Measurements from ENCODE around the gene CLIP2.

The CLIP2 gene

DNA sequence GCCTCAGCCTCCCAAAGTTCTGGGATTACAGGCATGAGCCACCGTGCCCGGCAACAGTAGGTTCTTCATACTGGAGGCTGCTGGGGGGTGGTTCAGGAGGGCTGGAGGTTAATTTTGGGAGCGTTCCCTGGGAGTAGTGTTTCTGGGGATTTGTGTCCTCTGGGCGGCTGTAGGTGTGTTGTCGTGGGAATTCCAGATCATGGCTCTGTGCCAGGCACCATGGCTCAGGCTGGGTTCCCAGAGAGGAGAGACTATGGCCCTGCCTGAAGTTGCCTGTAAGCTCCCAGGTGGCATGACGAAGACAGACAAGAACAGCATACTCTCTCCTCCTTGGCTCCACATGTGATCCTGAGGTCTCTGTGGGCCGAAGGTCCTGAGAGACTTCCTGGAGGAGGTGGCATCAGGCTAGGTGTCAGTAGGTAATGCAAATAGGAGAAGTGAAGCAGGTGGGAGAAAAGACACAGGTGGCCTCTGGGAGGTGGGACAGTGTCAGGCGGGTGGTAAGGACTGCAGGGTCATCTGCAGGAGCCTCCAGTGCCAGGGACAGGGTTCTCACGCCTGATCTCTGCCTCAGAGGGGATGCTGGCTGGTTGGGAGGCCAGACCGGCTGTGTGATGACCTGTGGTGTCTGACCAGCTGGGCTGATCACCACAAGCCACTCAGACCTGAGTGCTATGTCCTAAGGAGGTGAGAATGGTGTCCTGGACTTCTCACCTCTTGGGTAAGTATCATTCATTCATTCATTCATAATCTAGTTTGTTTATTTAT lies 18.7 kb downstream of the CLIP2 start:
- TF ChIP-seq SIN3A (IDR thresholded peaks at IDR 0.05; ENCODE audit: borderline replicate concordance, insufficient read depth, low read length), result no peak
- no peak for TF ChIP-seq TAF1 (IDR thresholded peaks at IDR 0.05; ENCODE audit: borderline replicate concordance, insufficient read depth, low read length)
- TF ChIP-seq POLR2AphosphoS5 (IDR thresholded peaks at IDR 0.05; ENCODE audit: low read depth, low read length), result no peak
- TF ChIP-seq FOXP2 (optimal IDR thresholded peaks at IDR 0.05; ENCODE audit: borderline replicate concordance, extremely low read depth, extremely low read length, insufficient read depth), result no peak
- TF ChIP-seq, protein P1, sequence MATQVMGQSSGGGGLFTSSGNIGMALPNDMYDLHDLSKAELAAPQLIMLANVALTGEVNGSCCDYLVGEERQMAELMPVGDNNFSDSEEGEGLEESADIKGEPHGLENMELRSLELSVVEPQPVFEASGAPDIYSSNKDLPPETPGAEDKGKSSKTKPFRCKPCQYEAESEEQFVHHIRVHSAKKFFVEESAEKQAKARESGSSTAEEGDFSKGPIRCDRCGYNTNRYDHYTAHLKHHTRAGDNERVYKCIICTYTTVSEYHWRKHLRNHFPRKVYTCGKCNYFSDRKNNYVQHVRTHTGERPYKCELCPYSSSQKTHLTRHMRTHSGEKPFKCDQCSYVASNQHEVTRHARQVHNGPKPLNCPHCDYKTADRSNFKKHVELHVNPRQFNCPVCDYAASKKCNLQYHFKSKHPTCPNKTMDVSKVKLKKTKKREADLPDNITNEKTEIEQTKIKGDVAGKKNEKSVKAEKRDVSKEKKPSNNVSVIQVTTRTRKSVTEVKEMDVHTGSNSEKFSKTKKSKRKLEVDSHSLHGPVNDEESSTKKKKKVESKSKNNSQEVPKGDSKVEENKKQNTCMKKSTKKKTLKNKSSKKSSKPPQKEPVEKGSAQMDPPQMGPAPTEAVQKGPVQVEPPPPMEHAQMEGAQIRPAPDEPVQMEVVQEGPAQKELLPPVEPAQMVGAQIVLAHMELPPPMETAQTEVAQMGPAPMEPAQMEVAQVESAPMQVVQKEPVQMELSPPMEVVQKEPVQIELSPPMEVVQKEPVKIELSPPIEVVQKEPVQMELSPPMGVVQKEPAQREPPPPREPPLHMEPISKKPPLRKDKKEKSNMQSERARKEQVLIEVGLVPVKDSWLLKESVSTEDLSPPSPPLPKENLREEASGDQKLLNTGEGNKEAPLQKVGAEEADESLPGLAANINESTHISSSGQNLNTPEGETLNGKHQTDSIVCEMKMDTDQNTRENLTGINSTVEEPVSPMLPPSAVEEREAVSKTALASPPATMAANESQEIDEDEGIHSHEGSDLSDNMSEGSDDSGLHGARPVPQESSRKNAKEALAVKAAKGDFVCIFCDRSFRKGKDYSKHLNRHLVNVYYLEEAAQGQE (IDR thresholded peaks at IDR 0.05; ENCODE audit: insufficient read depth in 1 of 2, low read depth in 2 of 2, low read length in 2 of 2), result no peak

DNA sequence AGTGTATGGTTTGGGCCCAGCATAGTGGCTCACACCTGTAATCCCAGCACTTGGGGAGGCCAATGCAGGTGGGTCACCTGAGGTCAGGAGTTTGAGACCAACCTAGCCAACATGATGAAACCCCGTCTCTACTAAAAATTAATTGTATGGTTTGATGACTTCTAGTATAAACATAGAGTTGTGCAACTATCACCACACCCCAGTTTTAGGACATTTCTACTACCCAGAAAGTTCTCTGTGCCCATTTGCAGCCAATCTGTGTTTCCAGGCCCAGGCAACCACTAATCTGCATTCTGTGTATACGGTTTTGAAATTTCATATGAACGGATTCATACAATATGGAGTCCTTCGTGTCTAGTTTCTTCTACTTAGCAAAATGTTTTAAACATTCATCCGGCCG lies 20.0 kb downstream of the CLIP2 start:
- TF ChIP-seq SIN3A (IDR thresholded peaks at IDR 0.05; ENCODE audit: borderline replicate concordance, insufficient read depth, low read length), result no peak
- TF ChIP-seq FOXP2 (optimal IDR thresholded peaks at IDR 0.05; ENCODE audit: borderline replicate concordance, extremely low read depth, extremely low read length, insufficient read depth), result no peak
- TF ChIP-seq, protein P1 (IDR thresholded peaks at IDR 0.05; ENCODE audit: insufficient read depth in 1 of 2, low read depth in 2 of 2, low read length in 2 of 2), result no peak
- no peak for TF ChIP-seq POLR2AphosphoS5 (IDR thresholded peaks at IDR 0.05; ENCODE audit: low read depth, low read length)
- no peak for TF ChIP-seq TAF1 (IDR thresholded peaks at IDR 0.05; ENCODE audit: borderline replicate concordance, insufficient read depth, low read length)

DNA sequence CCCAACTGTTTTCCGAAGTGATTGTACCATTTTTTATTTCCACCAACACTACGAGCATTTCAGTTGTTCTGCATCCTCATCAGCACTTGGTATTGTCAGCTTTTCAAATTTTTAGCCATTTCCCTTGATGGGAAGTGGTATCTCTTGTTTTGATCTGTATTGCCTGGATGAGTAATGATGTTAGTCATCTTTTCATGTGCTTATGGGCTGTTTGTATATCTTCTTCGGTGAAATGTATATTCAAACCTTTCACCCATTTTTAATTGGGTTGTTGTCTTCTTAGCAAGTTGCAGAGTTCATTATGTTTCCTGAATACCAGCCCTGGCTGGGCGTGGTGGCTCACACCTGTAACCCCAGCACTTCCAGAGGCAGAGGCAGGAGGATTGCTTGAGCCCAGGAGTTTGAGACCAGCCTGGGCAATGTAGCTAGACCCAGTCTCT lies 22.1 kb downstream of the CLIP2 start:
- TF ChIP-seq POLR2AphosphoS5 (IDR thresholded peaks at IDR 0.05; ENCODE audit: low read depth, low read length) (no peak), SIN3A (IDR thresholded peaks at IDR 0.05; ENCODE audit: borderline replicate concordance, insufficient read depth, low read length) (no peak), FOXP2 (optimal IDR thresholded peaks at IDR 0.05; ENCODE audit: borderline replicate concordance, extremely low read depth, extremely low read length, insufficient read depth) (no peak), TAF1 (IDR thresholded peaks at IDR 0.05; ENCODE audit: borderline replicate concordance, insufficient read depth, low read length) (no peak)
- TF ChIP-seq, protein P1 (IDR thresholded peaks at IDR 0.05; ENCODE audit: insufficient read depth in 1 of 2, low read depth in 2 of 2, low read length in 2 of 2), result no peak

DNA sequence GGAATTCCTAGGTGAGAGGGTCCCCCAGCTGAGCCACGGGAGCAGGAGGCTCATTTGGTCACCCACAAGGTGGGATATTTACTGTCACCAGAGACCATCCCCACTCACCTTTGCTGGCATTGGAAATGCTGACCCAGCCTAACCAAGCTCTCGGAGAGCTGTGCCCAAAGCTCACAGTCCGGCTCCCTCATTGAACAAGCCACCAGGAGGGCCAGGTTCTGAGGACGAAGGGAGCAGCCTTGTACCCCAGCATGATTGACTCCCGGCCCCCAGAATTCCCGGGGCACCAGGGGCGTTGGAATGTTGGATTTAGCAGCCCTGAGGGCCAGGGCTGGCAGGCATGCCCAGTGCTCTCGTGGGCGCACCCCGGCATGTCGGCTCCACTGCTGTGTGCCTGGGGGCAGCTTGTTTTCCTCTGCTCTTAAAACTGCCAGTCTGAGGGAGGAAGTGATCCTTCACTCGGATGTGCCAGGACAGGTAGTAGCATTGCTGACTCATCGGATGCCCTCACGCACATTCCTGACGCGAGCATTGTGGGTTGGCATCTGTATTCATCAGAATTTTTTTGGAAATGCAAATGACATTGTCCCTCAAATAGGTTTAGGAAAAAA lies 23.3 kb downstream of the CLIP2 start:
- TF ChIP-seq, protein P1 (IDR thresholded peaks at IDR 0.05; ENCODE audit: insufficient read depth in 1 of 2, low read depth in 2 of 2, low read length in 2 of 2), result no peak
- no peak for TF ChIP-seq TAF1 (IDR thresholded peaks at IDR 0.05; ENCODE audit: borderline replicate concordance, insufficient read depth, low read length)
- no peak for TF ChIP-seq FOXP2 (optimal IDR thresholded peaks at IDR 0.05; ENCODE audit: borderline replicate concordance, extremely low read depth, extremely low read length, insufficient read depth)
- TF ChIP-seq POLR2AphosphoS5 (IDR thresholded peaks at IDR 0.05; ENCODE audit: low read depth, low read length), result no peak
- no peak for TF ChIP-seq SIN3A (IDR thresholded peaks at IDR 0.05; ENCODE audit: borderline replicate concordance, insufficient read depth, low read length)
